SH-SY5Y (cell line): ENCODE results near the gene GRK4.

ENCODE experiments used
- GATA2 ChIP-seq: IDR thresholded peaks from 2 replicates; pipeline ENCODE4 v1.6.1; 2011; ENCODE audit warnings: mild to moderate bottlenecking, low read depth, low read length
- GATA3 ChIP-seq: IDR thresholded peaks from 2 replicates; pipeline ENCODE4 v1.6.1; 2011; ENCODE audit warnings: low read depth, mild to moderate bottlenecking, low read length, moderate library complexity

DNA sequence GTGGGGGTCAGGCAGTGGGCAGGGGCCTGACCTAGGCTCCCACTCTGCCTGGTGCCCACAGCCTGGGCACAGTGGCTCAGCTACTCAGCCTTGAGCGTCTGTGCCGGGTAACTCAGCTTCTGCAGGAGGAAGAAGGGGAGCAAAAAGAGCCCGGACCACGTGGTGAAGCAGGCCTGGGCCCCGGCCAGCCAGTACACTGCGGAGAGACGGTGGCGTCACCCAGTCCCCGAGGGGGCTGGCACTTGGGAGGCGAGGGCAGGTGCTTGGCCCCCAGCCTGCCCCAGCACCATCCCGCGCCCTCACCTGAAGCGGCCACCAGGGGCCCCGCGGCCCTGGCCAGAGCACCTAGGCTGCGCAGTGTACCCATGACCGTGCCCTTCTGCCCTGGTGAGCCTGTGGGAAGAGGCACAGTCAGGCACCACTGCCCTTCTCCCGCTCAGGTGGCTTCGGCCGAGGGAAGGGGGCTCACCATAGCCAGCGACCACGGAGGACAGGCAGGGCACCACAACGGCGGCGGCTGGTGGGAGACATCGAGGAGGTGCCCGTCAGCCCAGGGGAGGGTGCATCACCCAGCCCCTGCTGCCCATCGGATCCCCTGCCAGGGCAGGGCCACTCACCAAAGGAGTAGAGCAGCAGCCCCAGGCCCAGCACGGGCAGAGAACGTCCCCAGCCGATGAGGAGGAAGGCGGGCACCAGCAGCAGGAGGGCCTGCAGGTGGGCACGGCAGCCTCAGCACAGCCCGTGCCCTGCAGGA lies 32.4 kb upstream of the GRK4 start:
- TF ChIP-seq GATA2, result no peak
- TF ChIP-seq GATA3, result no peak
